GM21390 (cell line): ENCODE data around the gene COL6A5.

Experiments
- ATAC-seq: cut with Tn5 transposase; IDR thresholded peaks from one replicate; pipeline ENCODE4 v1.9.1; 2021; ENCODE audit not compliant: unreplicated experiment

COL6A5 gene

DNA sequence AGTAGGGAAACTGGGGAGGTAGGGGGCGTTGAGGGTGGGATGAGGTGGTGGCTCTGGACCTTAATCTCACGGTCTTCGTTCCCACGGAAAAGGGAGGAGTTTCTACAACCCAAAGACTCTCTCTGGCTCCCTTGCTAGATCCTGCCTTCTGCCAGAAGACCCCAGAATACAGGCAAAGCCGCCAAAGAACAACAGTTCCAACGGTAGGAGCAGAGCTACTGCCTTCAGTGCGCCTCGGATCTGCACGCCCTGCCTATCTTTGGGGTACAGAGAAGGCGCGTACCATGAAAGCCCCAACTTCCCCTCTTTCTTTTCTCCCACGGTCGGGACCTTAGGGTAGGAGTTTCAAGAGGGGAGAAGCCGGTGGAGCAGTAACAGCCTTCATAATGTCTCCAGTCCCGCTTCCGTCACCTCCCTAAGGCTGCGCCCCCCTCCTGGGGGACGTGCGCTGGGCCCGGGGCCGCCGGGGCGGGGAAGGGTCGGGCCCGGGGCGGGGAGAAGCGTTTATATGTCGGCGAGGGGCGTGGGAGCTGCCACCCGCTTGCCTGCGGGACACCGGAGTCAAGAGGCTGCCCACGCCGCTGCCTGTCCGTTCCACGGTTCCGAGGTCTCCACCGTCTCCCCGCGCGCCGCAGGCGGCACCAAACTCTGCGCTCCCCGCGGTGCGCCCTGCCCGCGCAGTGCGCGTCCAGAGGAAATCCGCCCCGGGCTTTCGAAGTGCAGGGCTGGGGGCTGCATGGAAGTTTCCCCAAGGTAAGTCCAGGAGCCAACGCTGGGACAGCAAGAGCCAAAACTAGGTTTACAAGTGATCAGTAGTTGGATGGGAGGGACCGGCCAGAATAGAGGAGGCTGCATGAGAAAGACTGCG, 171.4 kb downstream of the COL6A5 start, which contains the start of gene COL6A6:
COL6A6 (plus strand) TSS at position 533 of the 868 bp plus-strand sequence. CDS start 43,188 bp downstream, outside the sequence.
- ATAC-seq = no peak

DNA sequence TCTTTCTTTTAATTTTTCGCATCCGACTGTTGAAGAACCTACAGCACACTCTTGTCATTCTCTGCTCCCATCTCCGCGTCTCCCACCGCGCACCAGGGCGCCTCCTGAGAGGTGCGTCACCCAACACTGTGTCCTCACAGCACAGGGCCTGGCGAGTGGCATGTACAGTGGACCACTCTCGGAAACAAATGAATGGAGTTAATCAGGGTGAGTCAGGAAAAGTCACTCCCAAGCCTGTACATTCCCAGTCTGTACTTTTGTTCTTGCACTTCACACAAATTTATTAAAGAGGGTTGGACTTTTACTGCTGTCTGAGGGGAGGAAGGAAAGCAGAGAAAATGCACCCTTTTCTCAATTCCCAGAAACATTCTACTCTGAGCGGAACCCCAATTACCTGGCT, 172.1 kb downstream of the COL6A5 start:
- no peak for ATAC-seq

DNA sequence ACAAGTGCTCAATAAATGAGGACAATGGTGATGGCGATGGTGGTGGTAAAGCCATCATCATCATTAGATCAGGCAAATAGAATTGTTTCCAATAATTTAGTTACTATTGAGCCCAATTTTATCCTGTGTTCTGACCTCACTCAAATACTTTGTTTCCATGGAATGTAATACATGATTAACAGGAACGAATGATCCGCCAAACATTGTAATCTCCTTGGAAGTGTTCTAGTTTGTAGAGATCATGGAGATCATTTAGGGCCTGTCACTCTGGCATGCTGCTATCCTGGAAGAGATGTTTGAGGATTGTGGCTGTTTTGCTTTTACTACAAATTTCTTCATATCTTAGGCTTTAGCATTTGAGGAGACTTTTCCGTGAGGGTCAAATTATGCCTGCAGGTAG, 174.3 kb downstream of the COL6A5 start:
- no peak for ATAC-seq

DNA sequence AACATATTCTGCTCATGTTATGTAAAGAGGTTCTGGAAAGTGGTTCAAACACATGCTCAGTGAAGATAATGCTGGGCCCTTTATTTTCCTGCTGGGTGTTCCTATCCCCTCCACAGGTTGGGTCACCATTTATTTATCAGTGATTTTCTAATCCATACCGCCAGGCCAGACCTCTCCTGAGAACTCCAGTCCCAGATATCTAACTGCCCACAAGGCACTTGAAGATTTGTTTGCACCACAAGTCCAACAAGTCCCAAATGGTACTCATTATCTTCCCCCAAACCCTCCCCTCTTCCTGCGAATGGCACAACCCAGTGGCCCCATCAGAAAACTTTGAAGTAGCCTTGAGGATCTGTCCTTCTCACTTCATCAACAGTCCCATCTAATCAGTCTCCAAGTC, 176.9 kb downstream of the COL6A5 start:
- ATAC-seq = no peak

DNA sequence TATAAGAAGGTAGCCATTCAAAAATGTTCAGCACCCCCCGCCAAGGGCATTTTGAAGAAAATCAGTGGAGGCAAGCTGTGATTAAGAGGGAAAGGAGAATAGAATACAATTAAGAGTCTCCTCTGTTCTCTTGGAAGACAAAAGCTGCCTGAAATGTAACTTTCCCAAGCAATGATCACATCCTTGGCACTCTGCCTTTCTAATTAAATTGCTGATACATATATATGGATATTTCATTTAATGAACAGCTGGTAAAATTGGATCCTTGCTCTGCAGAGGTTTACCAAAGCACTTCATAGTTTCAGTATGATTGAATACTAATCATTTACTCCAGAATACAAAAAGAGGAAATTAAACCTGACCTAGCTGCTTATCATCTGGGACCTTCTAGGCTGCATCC, 182.0 kb downstream of the COL6A5 start:
- no peak for ATAC-seq

DNA sequence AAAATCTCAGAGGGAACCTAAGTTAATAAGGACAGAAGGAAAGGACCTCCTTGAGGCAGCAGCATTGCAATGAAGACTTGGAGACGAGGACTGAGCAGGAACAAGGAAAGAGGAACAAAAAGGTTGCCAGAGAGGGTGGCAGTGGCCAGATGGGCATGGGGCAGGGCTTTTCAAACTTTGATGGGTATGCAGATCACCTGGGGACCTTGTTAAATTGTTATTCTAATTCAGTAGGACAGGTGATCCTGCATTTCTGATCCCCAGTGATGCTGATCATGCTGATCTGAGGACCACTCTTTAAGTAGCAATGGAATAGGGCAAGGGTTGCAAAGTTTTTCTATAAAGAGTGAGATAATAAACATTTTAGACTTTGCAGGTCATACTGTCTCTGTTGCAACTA, 182.6 kb downstream of the COL6A5 start:
- no peak for ATAC-seq

DNA sequence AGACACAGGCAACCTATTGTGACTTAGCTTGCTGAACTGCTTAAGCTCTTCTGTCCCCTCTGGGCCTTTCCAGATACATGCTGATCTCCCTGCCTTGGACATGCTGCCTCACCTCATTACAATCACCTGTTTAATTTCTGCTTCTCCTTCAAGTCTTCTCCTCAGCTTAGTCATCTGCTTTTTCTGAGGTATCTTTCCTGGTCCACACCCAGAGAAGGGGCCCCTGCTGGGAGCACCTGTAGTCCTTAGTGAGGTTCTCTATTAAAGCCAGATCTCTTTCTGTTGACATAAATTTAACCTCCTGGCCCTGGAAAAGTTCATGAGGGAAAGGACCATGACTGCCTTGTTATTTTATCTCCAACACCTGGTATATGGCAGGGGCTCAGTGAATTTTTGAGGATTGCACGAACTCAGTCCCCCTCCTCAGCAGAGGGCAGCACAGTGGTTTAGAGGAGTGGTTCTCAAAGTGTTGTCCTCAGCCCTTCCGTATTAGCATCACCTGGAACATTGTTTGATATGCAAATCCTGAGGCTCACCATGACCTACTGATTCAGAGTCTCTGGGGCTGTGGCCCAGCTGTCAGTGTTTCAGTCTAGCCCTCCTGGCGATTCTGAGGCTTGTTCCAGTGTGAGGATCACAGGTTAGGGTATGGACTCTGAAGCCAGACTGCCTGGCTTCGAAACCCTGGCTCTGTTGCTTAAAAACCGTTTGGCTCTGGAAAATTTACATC, 184.2 kb downstream of the COL6A5 start:
- ATAC-seq = no peak

DNA sequence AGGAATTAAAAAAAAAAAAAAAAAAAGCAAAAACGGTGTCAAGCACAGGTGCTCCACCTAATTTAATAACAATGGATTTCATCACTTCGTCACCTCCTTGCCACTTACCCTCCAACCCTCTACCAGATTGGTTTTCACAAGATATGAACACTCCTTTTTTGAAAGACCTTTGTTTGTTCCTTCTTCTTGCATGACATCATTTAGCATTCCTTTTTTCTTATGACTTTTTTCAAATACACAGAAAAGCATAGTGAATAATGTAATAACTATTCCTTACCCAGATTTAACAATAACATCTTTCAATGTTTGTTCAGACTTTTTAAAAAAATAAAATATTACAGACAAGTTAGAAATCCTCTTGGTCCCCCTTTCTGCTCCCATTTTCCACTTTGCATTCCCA, 187.8 kb downstream of the COL6A5 start:
- ATAC-seq = no peak
